GM19452 (cell line): ENCODE results near the gene NUDT4.
"Not testable (repeated sequence)": the region's sequence is repeated elsewhere in the genome, so short reads cannot be mapped to it uniquely, and the experiment has no call there.

Experiments used
- ATAC-seq: cut with Tn5 transposase; IDR thresholded peaks from one replicate; pipeline ENCODE4 v1.9.1; 2021; ENCODE audit not compliant: unreplicated experiment

Gene NUDT4

DNA sequence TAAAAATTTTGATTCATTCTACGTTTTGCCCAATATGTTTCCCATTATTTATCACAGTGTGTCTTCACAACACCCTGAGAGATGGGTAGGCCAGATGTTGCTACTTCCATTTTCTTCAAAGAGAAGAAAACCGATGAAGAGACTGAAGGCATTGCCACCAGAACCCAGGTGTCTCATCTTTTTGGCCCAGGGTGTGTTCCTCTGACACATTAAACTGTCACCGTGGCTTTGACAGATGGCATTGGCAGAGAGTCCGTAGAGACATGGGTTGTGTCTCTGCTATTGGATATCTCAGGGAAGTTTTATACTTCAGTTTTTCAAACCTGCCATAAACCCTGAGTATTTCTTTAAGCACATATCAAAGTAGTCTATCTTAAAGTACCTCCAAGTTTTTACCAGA is 11.3 kb upstream of the NUDT4 start:
- ATAC-seq, result no peak

DNA sequence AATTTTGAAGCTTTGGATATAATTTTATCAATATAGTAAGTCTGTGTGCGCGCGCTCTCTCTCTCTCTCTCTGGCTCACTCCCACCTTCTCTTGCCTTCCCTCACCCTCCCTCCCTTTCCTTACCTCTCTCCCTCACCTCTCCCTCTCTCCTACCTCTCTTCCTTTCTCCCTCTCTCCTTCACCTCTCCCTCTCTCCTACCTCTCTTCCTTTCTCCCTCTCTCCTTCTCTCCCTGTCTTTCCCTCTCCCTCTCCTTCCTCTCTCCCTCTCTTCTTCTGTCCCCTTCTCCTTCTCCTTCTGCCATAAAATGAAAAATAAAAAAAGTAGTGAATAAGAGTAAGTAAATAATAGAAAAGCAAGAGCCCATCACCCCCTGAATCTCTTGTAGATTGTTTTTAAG is 9.0 kb upstream of the NUDT4 start:
- ATAC-seq, result no peak

DNA sequence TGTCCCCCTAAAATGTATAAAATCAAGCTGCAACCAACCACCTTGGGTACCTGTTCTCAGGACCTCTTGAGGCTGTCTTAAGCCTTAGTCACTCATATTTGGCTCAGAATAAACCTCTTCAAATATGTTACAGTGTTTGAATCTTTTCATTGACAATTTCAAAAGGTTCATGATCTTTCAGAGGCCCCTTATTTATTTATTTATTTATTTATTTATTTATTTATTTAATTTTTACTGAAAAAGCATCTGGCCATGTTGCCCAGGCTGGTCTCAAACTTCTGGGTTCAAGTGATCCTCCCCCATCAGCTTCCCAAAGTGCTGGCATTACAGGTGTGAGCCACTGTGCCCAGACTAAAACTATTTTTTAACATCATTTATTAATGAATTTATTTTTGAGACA is 8.2 kb upstream of the NUDT4 start:
- ATAC-seq, result no peak

DNA sequence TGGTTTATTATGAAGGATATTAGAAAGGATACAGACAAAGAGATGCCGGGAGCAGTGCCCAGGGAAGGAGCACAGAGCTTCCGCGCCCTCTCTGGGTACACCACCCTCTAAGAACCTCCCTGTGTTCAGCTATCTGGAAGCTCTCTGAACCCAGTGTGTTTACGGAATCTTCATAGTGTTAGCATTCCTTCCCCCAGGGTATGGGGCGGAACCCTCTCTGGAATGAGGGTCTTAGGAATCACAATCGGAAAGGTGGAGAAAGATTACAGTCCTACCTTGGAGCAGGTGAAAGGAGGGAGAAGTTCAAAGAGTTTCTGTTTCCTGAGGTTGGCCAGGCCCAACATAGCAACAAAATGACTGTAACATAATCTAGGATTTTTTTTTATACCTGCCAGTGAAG is 6.8 kb upstream of the NUDT4 start:
- ATAC-seq, result no peak

DNA sequence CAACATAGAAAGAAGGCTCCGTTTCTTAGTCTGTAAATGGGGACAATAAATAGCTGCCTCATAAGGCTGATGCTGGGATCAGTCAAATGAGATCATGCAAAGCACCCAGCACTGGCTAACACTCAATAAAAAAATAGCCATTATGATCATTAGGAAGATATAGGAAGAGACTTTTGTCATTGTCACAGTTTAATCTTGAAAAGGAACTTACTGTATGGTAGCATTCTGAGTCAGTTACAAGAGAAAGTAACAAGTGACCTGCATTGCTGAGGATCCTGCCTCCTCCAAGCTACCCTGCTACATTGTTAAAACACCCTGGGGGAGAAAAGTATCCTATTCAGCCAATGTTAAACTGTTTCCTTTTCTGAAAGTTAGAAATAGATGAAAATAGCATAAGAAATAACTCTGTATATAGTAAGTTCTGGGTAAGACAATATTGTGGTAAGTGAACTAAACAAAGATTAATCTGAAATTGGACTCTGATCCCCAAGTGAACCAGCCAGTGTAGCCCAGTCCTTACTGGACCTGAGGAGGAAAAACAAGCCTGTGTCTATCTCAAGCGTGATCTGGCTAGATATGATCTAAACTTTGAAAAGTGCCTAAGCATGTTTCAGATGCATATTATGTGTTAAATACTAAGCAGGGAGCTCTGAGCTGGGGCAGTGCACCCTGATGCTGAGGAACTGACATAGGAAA is 3.6 kb upstream of the NUDT4 start:
- no peak for ATAC-seq

DNA sequence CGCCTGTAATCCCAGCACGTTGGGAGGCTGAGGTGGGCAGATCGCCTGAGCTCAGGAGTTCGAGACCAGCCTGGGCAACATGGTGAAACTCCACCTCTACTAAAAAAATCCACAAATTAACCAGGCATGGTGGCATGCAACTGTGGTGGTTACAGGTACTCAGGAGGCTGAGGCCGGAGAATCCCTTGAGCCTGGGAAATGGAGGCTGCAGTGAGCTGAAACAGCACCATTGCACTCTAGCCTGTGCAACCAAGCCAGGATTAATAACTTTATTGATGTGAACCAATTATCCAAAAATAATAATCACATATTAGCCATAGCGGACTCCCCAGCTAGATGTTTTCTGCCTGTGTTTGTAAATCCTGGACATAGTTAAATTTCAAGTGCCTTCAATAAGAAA is 1.8 kb upstream of the NUDT4 start:
- no peak for ATAC-seq

DNA sequence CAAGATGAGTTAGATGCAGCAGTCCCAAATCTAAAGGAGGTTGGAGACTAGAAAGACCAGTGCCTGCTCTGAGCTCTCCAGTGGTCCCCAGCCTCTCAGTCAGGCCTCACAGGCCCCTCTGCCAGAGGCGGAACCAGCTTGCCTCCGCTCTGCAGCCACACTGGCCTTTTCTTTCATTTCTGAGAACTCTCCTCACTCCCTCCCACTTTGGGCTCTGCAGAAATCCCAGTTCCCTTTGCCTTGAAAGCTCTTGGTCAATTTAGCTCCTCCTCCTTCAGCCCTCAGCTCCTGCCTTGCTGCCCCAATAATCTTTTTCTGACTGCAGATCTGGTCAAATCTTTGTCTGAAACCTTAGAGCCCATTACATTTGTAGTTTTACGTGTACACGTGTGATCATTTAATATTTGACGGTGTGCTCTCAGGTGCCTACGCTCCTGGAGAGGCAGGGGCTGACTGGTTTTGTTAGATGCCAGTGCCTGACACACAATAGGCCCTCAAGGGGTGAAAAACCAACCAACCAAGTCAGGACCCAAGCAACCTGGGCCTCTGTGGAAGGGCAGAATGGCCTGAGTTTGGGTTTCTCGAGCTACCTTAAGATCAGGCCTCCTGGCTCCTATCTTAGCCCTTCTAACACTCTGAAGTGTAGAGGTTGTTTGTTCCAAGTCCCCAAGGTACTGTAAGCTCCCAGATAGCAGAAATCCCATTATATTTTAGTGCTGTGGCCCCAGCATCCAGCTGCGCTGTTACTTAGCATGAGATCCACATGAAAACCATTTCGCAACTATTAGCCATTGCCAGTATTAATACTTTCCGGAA is 1.1 kb upstream of the NUDT4 start:
- no peak for ATAC-seq

DNA sequence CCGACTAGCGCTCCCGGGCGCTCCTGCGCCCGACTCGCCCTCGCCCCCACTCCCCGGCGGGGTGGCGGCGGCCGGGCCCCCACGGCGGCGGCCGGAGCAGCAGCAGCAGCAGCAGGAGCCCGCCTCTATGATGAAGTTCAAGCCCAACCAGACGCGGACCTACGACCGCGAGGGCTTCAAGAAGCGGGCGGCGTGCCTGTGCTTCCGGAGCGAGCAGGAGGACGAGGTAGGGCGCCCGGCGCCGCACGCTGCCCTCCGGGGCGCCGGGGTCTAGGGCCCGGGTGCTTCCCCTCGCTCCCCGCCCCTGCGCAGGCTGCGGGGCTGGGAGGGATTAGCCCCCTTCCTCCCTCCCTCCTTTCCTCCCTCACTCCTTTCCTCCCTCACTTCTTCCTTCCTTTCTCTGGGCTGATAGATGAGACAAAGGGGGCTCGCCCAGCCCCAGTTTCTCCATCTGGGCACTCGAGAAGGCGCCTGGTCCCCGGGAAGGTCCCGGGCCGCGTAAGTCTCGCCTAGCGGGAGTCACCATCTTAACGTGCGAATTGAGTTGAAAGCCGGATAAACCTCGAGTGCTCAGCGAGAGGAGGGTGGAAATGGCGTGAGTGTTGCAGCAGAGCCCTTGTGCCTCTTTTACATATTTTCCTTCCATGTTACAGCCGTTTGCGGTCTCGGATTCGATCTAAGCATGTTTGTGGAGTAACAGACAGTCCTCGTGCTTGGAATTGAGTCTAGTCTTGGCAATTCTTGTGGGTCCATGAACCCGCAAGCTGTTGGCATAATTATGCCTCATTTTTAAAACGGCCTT is 672 bp downstream of the NUDT4 start:
- peak; percentile 36 for ATAC-seq

DNA sequence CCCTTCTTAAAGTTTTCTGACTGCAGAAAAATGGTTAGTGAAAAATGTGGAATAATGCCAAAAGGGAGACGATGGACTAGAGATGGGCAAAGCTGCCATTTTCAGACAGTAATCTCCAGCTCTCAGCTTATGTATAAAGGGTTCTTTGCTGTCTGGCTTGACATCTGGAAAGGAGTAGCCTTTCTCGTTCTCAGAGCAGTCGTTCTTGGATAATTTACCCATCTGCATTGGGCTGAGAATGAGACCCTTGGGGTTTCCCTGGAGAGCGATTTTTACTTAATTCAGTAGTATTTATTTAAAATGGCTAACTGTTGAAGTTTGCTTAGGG is 1.2 kb downstream of the NUDT4 start:
- ATAC-seq, result no peak

DNA sequence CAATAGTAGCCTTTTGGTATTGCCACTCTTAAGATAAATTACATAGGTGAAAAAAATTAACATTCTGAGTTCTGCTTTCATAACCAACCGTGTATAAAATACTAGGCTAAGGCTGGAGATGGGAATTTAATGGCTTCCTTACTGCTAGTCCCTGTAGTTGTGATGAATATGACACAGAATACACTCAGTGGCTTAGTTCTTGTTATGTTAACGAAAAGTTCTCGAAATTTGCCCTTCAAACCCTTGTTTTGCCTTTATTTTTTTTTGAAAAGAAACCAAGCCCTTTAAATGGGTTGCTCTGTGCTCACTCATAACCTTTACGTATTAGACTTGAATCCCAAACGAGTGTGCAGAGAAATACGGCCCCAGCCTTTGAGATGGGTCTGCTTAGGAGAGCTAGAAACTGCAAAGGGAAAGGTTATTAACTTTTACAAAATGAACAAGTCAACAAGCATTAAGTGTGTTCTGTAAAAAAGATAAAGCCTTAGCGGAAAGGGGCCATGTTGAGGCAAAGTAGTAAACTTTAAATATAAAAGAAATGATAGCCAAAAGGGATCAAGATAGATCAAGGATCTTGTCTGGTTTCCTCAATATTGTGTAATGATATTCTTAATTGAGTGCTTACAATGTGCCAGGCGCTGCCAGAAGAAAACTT is 1.7 kb downstream of the NUDT4 start:
- no peak for ATAC-seq

DNA sequence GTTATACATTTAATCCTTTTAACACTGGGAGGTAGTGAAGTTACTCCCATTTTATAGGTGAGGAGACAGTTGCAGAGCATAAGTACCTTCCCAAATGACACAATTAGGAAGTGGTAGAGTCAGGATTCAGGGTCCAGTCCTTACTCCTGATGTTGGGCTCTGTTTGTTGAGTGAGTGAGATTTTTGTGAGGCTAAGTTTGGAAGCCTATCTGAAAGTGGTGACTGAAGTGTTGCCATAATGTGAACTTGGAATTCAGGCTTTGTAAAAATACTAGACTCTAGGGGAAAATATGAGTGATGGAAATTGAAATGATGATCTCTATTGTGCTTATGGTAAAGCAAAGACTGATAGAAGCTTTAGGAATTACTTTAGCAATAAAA is 2.2 kb downstream of the NUDT4 start:
- no peak for ATAC-seq

DNA sequence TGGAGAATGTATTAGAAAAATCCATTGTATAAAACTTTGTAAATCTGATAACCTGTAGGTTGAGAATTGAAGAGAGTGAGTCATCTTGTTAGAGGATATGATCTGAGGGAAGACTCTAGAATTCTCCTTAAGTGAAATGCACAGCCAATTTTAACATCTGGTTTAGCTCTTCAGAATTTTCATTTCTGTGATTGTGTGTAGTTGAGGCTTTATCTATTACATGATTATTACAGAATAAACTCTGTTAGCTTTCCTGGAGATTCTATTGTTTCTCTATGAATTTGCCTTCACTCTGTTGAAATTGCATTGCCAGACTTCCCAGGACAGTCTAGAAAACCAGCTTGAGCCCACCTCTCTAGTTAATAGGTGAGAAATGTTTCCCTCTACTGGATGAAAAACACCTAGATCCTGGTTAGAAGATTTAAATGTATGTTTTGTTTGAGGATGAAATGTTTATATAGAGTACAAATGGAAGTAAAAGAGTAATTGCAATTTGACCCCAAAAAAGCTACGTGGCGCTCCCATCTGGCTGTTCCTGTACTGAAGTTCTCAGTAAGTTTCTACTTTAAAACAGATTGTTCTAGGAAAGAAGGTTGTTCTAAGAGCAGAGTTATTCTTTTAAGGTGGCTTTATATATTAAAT is 2.9 kb downstream of the NUDT4 start:
- ATAC-seq, result no peak

DNA sequence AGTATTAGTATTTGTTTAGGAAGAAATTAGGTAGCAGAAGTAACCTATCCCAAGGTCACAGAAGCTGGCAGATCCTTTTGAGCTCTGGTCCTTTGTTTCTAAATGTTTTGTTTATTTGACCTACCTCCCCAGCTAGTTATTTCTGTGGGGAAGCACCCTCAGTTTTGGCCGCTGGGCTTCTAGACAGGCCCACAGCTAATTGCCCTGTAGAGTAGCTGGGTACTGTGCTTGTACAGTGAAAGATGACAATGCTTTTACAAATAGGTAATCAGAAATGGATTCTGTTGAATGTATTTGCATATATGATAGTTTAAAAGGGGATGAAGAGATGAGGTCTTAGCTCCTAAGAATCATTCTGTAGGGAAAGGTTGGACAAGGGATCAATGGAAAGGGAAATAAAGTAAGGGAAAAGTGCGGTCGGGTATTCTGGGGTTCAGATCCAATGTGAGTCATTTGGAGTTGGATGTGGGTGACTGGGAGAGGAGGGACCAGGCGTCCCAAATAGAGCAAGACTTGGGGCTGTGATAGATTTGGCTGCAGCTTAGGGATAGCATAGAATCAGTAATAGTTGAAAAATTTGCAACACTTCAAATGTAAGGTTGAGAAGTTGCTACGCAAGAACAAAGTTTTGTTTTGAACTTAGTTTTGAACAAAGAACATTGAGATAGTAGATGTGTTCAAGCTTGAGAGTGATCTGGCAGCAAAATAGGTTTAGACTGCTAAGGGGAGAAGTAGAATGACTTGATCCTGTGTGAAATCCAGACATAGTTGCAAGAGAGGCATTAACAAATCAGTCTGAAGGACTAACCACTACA is 3.6 kb downstream of the NUDT4 start:
- ATAC-seq, result no peak

DNA sequence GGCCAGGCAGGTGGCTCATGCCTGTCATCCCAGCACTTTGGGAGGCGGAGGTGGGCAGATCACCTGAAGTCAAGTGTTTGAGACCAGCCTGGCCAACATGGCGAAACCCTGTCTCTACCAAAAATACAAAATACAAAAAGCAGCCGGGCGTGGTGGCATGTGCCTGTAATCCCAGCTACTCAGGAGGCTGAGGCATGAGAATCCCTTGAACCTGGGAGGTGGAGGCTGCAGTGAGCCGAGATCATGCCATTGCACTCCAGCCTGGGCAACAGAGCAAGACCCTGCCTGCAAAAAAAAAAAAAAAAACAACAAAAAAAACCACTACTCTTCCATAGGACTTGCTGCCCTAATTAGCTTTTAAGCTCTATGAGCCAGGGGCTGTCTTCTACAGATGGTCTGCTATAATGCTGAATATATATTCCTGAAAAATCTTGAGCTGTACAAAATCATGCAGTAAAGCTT is 4.3 kb downstream of the NUDT4 start:
- not testable (repeated sequence) for ATAC-seq

DNA sequence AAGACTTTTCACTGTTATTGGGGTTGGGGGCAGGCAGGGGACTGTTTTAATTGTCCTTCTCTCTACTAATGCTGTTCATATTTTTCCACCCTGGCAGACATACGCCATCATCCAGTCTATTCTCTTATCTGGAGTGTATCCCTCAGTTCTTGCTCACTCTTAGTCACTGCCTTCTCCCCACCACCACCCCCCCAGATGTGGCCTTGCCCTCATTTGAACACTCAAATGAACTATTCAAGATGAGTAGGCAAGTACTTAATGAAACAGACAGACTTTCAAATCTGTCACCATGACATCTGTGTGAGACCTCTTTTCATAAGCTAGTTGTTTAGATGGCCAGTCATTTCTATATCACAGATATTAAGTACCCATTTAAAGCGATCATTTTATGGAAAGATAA is 10.1 kb downstream of the NUDT4 start:
- no peak for ATAC-seq

DNA sequence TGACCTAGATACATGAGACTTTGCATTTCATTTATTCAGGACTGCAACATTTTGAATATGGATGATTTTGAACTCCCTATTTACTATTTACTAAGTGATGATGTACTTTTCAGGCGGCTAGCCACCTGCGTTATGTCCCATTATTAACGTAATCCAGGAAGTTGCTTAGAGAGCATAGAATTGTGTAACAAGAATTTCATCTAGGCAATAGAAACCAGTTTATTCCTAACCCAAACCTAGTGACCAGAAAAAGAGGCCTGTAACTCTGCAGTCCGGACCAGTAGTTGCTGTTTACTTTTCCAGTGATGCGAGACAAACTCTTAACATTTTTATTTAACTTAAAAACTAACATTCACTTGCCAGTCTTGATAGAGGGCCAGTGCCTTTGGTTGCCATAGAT is 12.3 kb downstream of the NUDT4 start:
- no peak for ATAC-seq

DNA sequence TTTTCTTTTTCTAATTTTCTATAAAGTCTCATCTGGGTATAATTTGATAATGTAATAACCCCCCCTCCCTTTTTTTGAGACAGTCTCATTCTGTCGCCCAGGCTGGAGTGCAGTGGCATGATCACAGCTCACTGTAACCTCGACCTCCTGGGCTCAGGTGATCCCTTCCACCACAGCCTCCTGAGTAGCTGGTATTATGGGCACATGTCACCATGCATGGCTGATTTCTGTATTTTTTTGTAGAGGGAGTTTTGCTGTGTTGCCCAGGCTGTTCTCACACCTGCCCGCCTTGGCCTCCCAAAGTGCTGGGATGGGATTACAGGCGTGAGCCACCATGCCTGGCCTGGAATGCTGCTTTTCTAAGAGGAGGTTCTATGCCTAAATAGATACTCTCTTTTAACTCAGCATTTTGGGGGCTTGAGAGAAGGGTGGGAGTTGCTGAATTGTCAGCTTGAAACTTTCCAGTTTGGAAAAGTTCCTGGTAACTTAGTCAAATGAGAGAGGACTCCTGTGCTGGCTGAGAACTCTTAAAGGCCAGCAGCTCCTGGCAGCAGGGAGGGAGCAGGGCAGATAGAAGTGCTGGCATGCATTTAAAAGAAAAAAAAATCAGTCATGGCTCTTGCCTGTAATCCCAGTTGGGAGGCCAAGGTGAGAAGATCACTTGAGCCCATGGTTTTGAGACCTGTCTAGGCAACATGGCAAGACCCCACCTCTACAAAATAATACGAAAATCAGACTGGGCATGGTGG is 13.0 kb downstream of the NUDT4 start:
- ATAC-seq, result no peak

DNA sequence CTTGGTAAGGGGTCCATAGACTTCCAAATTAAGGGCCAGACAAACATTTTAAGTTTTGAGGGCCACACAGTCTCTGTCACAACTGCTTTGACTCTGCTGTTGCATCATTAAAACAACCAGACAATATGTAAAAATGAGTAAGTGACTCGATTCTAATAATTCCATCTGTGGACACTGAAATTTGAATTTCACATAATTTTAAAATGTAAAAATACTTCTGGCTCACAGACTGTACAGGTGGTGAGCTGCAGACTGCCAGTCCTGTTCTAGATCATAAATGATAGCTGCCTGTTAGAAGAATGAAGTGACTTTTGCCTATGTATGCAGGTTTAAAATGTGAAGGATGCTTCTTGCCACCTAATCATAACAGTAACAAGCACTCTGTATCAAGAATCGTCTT is 15.7 kb downstream of the NUDT4 start:
- ATAC-seq, result no peak

DNA sequence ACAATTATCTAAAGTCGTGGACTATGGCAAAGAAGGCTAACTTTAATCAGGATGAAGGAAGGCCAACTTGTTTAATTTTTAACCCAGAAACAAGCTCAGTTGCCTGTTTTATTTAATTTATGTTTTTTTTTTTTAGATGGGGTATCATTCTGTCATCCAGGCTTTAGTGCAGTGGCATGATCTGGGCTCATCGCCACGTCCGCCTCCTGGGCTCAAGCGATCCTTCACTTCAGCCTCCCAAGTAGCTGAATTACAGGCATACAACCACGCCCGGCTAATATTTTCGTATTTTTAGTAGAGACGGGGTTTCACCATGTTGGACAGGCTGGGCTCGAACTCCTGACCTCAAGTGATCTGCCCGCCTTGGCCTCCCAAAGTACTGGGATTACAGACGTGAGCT is 19.7 kb downstream of the NUDT4 start:
- no peak for ATAC-seq
